Spinal cord (tissue), 10 donors: ENCODE measurements around the gene TMBIM1. TPM values are rescaled to one million over a fixed set of nuclear protein-coding genes. Genes with fewer than 3 reads are reported as not detected.
"Not testable (repeated sequence)": the region's sequence is repeated elsewhere in the genome, so short reads cannot be mapped to it uniquely, and the experiment has no call there.

ENCODE experiments used
- DNase-seq, 6 donors: peaks; one replicate each; pipeline versions ENCODE4 v3.0.0 to v3.0.0-alpha.2; 2013 to 2015; ENCODE audit warnings: low spot score in 6 of 6, low read depth in 4 of 6
- H3K27ac ChIP-seq: one replicate; pipeline ENCODE4 v1.5.1; 2013; ENCODE audit warnings: low read depth, low read length, control low read depth
- H3K27me3 ChIP-seq: one replicate; pipeline ENCODE4 v1.6.1; 2013; ENCODE audit warnings: low read length; ENCODE audit not compliant: control insufficient read depth, insufficient read depth
- H3K36me3 ChIP-seq: one replicate; pipeline ENCODE4 v1.6.1; 2013; ENCODE audit warnings: low read length; ENCODE audit not compliant: control insufficient read depth, insufficient read depth
- H3K4me1 ChIP-seq: one replicate; pipeline ENCODE4 v1.6.1; 2013; ENCODE audit warnings: low read length; ENCODE audit not compliant: control insufficient read depth, insufficient read depth
- H3K4me3 ChIP-seq: one replicate; pipeline ENCODE4 v1.5.1; 2013; ENCODE audit warnings: low read depth, low read length, control low read depth
- H3K9me3 ChIP-seq: one replicate; pipeline ENCODE4 v1.6.1; 2013; ENCODE audit warnings: low read length; ENCODE audit not compliant: control insufficient read depth, insufficient read depth
- WGBS: methylation state at CpG from one replicate; pipeline ENCODE4 v1.1.5; 2013; ENCODE audit warnings: missing lambda C conversion rate; ENCODE audit not compliant: insufficient coverage; 5-methylcytosine and 5-hydroxymethylcytosine counted together
- polyA plus RNA-seq, 2 donors: library from polyadenylated mRNA; unstranded; fragments of 120-200 nt; gene quantifications; one replicate each; pipeline ENCODE4 v1.2.1, GENCODE V29; 2013; ENCODE audit not compliant: insufficient read length in 2 of 2
- total RNA-seq, 2 donors: library from RNA; depleted of rRNA in 1 of 2; stranded (reverse); fragments of 120-200 nt in 1 of 2; fragments of >200 nt in 1 of 2; gene quantifications; one replicate each; pipeline versions ENCODE4 v1.2.3 to v1.2.4, GENCODE V29; 2013 to 2014
- donor health status: healthy.

Gene TMBIM1
- total and polyA plus RNA-seq, 4 donors, result 21.6 to 93.4 (median 42.0) TPM

DNA sequence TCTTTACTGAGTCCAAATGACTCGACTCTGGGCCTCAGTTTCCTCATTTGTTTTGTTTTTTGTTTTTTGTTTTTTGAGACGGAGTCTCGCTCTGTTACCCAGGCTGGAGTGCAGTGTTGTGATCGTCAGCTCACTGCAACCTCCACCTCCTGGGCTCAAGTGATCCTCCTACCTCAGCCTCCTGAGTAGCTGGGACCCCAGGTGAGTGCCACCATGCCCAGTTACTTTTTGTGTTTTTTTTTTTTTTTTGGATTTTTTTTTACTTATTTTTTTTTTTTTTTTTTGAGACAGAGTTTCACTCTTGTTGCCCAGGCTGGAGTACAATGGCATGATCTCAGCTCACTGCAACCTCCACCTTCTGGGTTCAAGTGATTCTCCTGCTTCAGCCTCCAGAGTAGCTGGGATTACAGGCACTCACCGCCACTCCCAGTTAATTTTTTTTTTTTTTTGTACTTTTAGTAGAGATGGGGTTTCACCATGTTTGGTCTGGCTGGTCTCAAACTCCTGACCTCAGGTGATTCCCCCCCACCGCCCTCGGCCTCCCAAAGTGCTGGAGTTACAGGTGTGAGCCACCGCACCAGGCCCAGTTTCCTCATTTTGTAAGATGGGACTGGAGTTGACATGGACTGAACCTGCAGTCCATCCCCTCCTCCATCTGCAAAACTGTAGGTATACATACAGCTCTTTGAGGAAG lies 18.9 kb downstream of the TMBIM1 start:
- 93% methylated on average over 3 of the region's 8 CpGs for WGBS
- not testable (repeated sequence) for DNase-seq, H3K4me3 ChIP-seq, H3K9me3 ChIP-seq, H3K27me3 ChIP-seq
- Histone ChIP-seq H3K4me1 (peaks cover 32% of the 10 kb centered on the region), H3K36me3 (peaks cover 54% of the 10 kb centered on the region), H3K27ac (peak overlapping the region; percentile 73)

DNA sequence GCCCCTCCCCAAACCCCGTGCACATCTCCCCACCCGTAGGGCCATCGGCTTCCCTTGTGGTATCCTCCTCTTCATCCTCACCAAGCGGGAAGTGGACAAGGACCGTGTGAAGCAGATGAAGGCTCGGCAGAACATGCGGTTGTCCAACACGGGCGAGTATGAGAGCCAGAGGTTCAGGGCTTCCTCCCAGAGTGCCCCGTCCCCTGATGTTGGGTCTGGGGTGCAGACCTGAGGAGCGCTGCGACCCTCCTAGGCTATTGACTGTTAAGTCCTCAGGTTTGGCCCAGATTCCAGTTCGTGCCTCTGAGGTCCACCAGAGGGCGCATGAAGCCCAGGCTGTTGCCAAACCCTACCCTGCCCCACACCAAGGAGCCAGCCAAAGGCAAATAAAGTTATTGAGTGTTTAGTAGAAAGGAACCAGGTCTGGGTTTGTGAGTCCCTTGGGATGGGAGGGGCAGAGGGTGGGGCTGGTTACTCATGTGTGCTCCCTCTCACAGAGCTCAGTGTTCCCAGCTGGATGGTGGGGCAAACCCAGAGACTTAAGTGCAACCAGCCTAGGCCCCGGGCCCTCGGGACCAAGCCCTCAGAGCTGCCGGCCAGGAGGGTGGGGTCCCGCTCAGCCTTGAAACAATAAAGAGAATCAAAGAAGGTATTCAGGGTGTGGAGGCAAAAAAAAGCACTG lies 19.6 kb downstream of the TMBIM1 start:
- WGBS, result 27% methylated on average over 11 of the region's 18 CpGs
- H3K4me3 ChIP-seq, result no peak overlapping the region
- H3K27me3 ChIP-seq, result no peaks in the 10 kb centered on the region
- peaks cover 32% of the 10 kb centered on the region for H3K4me1 ChIP-seq
- peak; percentile 50 to 90 (median 62) for DNase-seq
- peaks cover 49% of the 10 kb centered on the region for H3K36me3 ChIP-seq
- no peaks in the 10 kb centered on the region for H3K9me3 ChIP-seq
- peak overlapping the region; percentile 73 for H3K27ac ChIP-seq

DNA sequence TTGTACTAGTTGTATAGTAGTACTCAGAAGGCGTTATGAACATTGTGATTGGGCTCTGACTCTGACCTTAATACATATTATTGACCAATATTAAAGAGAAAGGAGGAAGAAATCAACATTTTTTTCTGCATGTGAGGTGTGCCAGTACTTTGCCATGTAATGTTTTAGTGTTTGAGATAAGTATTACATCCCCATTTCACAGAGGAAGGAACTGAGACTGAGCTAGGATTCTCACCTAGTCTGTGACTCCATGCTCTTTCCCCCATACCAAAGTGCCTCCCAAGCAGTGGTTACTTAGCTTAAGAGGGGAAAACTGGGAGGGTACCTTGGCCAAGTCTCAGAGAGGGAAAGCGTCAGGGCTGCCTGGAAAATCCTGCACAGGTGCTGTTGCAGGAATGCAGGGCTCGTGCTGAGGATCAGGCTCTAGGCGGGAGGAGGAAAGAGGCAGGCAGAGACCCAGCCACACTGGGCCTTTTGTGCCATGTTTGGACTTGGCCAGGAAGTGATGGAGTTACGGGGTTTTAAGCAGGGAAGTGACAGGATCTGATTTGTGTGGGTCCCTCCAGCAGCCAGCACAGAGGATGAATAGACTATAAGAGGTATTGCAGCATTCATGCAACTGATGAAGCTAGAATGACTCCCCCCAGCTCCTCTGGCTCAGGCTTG lies 20.3 kb downstream of the TMBIM1 start:
- H3K27ac ChIP-seq, result no peak overlapping the region
- 73% methylated on average over 3 of the region's 5 CpGs for WGBS
- no peaks in the 10 kb centered on the region for H3K9me3 ChIP-seq
- H3K4me3 ChIP-seq, result peak overlapping the region; percentile 98
- peaks cover 49% of the 10 kb centered on the region for H3K36me3 ChIP-seq
- no peak for DNase-seq
- H3K4me1 ChIP-seq, result peaks cover 32% of the 10 kb centered on the region
- H3K27me3 ChIP-seq, result no peaks in the 10 kb centered on the region

DNA sequence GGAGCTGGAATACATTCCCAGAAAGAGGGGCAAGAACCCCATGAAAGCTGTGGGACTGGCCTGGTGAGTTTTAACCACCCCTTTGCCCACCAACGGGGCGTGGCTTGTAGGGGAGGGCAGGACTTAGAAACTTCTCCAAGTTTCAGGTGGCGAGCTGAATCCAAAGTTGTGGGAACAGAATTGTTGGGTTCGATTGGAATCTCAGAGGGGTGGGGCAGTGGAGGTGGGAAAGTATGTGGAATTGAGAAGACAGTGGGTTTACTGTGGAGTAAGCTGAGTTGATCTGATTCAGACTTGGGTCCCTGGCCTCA lies 20.9 kb downstream of the TMBIM1 start:
- peak overlapping the region; percentile 7 for H3K27ac ChIP-seq
- WGBS, result 56% methylated on average over 4 of the region's 4 CpGs

DNA sequence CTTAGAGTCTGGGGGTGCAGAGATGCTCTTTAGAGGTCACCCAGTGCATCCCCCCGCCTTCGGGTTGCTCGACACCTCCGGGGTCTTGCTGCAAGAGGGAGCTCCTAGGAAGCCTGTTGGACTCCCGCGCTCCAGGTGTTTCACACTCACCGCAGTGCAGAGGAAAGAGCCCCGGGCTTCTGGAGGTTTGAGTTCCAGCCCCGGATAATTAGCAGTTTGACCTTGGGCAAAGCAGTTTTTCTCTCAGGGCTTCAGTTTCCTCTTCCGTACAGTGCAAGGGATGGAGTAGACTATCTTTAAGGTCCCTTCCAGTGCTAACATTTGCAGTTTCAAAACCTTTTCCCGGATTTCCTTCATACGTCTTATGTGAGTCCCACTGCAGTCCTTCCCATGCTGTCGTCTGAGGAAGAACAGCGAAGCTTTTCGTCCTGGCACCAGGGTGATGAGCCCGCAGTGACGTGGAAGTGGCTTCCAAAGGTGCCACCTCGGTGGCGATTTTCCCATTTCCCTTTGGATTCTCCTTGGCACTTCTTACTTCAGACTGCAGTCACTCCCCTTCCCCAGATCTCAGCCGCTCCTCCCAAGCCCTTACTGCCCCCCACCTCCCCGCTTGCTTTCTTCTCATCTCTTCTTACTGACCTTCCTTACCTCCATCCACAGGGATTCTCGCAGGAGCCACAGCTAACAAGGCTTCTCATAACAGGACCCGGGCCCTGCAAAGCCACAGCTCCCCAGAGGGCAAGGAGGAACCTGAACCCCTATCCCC lies 21.4 kb downstream of the TMBIM1 start:
- whole genome bisulfite sequencing, result 7% methylated on average over 23 of the region's 23 CpGs
- Histone ChIP-seq H3K4me1 (peaks cover 32% of the 10 kb centered on the region), H3K27ac (peak overlapping the region; percentile 33), H3K27me3 (no peaks in the 10 kb centered on the region), H3K4me3 (peak overlapping the region; percentile 98), H3K9me3 (no peaks in the 10 kb centered on the region), H3K36me3 (peaks cover 49% of the 10 kb centered on the region)
- DNase-seq, result no peak

More for the DNA sequence above, 20.9 kb downstream of the TMBIM1 start:
- Histone ChIP-seq H3K36me3 (peaks cover 49% of the 10 kb centered on the region), H3K9me3 (no peaks in the 10 kb centered on the region), H3K27me3 (no peaks in the 10 kb centered on the region), H3K4me1 (peaks cover 32% of the 10 kb centered on the region), H3K4me3 (peak overlapping the region; percentile 98)
- DNase-seq, result no peak

DNA sequence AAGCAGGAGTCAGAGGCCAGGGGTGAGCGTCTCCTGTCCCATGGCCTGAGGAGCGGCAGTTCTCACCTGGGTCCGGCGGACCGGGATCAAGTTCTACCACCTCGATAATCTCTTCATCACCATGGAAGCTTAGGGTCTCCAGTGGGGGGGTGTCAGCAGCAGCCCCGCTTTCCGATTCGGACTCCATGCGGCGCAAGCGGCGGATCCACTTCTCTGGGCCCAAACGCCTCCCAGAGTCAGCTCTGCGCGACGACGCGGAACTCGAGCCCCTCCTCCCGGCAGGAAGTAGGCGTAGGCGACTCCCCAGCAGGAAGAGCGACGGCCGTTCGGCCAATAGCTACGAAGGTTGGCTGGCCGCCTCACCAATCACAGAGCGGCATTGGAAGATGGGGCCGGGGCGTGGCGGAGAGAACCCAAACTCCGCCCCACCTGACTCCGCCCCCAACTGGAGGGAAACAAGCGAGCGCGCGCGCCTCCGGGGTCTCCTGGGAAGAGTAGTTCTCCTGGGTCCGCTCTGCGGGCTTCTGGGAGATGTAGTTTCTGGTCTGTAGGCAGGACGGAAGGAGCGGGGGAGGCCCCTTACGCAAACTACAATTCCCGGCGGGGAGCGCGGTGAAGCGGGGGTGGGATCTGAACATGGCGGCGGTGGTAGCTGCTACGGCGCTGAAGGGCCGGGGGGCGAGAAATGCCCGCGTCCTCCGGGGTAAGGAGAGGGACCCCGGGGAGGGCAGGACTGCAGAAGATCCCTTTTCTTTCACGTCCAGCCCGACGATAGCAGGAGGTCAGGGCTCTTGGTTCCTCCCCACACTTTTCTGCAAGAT lies 22.2 kb downstream of the TMBIM1 start, which contains the start of the genes AAMP and PNKD:
Gene AAMP (minus strand): TSS at position 238 of the 821 bp plus-strand sequence. CDS start 51 bp downstream, at position 187.
Gene PNKD (plus strand): TSS at position 620 of the 821 bp plus-strand sequence. CDS start 17 bp downstream, at position 637.
- peak; percentile 99 to 100 (median 100) for DNase-seq
- peaks cover 49% of the 10 kb centered on the region for H3K36me3 ChIP-seq
- H3K9me3 ChIP-seq, result no peaks in the 10 kb centered on the region
- no peaks in the 10 kb centered on the region for H3K27me3 ChIP-seq
- peak within 1 kb of the TSS; percentile 92 for H3K27ac ChIP-seq
- H3K4me1 ChIP-seq, result peaks cover 32% of the 10 kb centered on the region
- 0% methylated on average over 58 of the region's 64 CpGs for WGBS
- peak within 1 kb of the TSS; percentile 98 for H3K4me3 ChIP-seq

DNA sequence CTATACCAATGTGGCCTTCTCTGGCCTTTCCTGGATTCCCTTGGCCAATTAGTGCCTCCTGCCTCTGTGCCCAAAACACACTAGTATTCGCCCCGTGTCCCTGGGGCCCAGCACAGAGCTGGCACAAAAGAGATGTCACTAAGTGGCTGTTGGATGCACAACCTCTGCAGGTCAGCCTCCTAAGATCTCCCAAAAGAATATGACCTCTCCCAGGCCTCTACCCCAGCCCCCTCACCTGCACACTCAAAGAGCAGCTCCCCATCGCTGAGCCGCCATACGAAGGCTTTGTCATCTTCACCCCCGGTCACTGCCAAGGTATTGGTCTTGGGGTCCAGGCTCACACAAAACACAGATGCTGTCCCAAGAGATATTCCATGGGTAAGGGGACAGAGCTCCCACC lies 25.0 kb downstream of the TMBIM1 start:
- Histone ChIP-seq H3K27ac (no peak overlapping the region), H3K36me3 (peaks cover 55% of the 10 kb centered on the region), H3K9me3 (no peaks in the 10 kb centered on the region), H3K4me1 (peaks cover 29% of the 10 kb centered on the region), H3K4me3 (no peak overlapping the region), H3K27me3 (no peaks in the 10 kb centered on the region)
- WGBS, result 98% methylated on average over 6 of the region's 6 CpGs
- no peak for DNase-seq

DNA sequence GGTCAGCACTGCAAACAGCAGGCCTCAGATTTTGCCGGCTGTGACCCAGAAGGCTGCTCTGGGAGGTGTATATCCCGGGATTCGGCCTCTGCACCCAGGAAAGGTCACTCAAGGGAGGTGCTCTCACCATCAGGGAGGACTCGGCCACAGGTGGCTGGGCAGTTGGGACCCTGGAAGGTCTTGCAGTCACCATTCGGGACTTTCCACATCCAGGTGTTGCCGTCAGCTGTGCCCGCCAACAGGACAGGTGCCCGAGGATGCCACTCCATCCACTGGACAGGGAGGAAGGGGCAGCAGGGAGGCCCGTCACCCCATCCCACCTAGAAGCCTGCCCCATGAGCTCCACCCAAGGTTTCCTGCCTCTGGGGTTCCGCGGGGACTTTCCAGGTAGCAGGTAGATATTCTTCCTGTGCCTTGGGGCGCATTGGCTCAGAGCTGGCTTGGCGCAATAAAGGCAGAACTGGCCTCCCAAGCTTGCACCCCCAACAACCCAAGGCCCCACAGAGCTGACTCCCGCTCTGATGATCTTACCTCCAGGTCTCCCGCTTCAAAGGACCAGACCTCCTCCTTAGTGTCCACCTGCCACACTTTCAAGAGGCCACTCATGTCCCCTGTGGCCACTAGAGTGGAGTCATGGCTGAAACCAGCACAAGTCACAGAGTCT lies 25.9 kb downstream of the TMBIM1 start:
- WGBS, result 96% methylated on average over 15 of the region's 15 CpGs
- H3K36me3 ChIP-seq, result peaks cover 62% of the 10 kb centered on the region

More for the DNA sequence above, 25.9 kb downstream of the TMBIM1 start:
- Histone ChIP-seq H3K27me3 (no peaks in the 10 kb centered on the region), H3K4me3 (no peak overlapping the region), H3K27ac (no peak overlapping the region), H3K9me3 (no peaks in the 10 kb centered on the region), H3K4me1 (peaks cover 30% of the 10 kb centered on the region)
- no peak for DNase-seq
